ENCODE measurements around the gene PNMT.

GRCh38 chr17:39627047-39627711, 41.1 kb upstream of the PNMT start:
- no peak for TF ChIP-seq CTCF (IDR thresholded peaks at IDR 0.05)
- TF ChIP-seq POLR2AphosphoS5 (IDR thresholded peaks at IDR 0.05; ENCODE audit: low read depth, low read length): no peak
- TF ChIP-seq TCF12 (IDR thresholded peaks at IDR 0.05): no peak
- no peak for TF ChIP-seq REST (IDR thresholded peaks at IDR 0.05; ENCODE audit: low read depth, low read length)
- no peak for TF ChIP-seq GABPA (IDR thresholded peaks at IDR 0.05; ENCODE audit: low read depth)
- no peak for TF ChIP-seq YY1 (IDR thresholded peaks at IDR 0.05; ENCODE audit: low read depth)
